Left ventricle myocardium inferior (tissue), 1 donor: Measurements from ENCODE around the gene HBA1. TPM values are rescaled to one million over a fixed set of nuclear protein-coding genes. Genes with fewer than 3 reads are reported as not detected.
"Not testable (repeated sequence)": the region's sequence is repeated elsewhere in the genome, so short reads cannot be mapped to it uniquely, and the experiment has no call there.

ENCODE experiments used
- DNase-seq: peaks from one replicate; pipeline ENCODE4 v3.0.0-alpha.2; 2020
- H3K27ac ChIP-seq: fragments of 200-600 bp; replicated peaks from 2 replicates; pipeline ENCODE4 v1.8.0; 2021
- H3K27me3 ChIP-seq: fragments of 200-600 bp; 2 replicates; pipeline ENCODE4 v1.8.0; 2021; ENCODE audit warnings: low read depth
- H3K36me3 ChIP-seq: fragments of 200-600 bp; 2 replicates; pipeline ENCODE4 v1.8.0; 2021
- H3K4me1 ChIP-seq: fragments of 200-600 bp; 2 replicates; pipeline ENCODE4 v1.8.0; 2021
- H3K4me3 ChIP-seq: fragments of 200-600 bp; 2 replicates; pipeline ENCODE4 v1.8.0; 2021; ENCODE audit warnings: mild to moderate bottlenecking, moderate library complexity
- H3K9me3 ChIP-seq: fragments of 200-600 bp; replicated peaks from 2 replicates; pipeline ENCODE4 v1.8.0; 2021
- CTCF ChIP-seq: fragments of 200-600 bp; IDR thresholded peaks from 2 replicates; pipeline ENCODE4 v1.8.0; 2021; ENCODE audit warnings: antibody characterized with exemption, mild to moderate bottlenecking, borderline replicate concordance
- intact Hi-C: fragments of 100-400 bp; cut with micrococcal nuclease; formaldehyde crosslinking; loops from one replicate; pipeline ENCODE4 v1.11.0; 2022
- total RNA-seq: library from RNA; stranded (reverse); fragmentation: NEBNext Ultra II Directional; extraction: Animal tissue kit (Norgen Biotek cat#: 25700); gene quantifications from one replicate; pipeline ENCODE4 v1.2.1, GENCODE V29; 2021
- donor health status: DM: no; HTN: yes; CAD: no; lungs with severe emphysema.

Gene HBA1
- total RNA-seq, 1 donor from 2014 or later, result 78.7 TPM

- no peaks in the 10 kb centered on the region for H3K9me3 ChIP-seq
- no peaks in the 10 kb centered on the region for H3K36me3 ChIP-seq
- H3K4me3 ChIP-seq, result no peak overlapping the region
- H3K27ac ChIP-seq, result no peak overlapping the region
- no peak for TF ChIP-seq CTCF
- no peak for DNase-seq
- peaks cover 63% of the 10 kb centered on the region for H3K27me3 ChIP-seq
- intact Hi-C loops, result no loop called here
- no peaks in the 10 kb centered on the region for H3K4me1 ChIP-seq
Observed at GRCh38 chr16:146646-147045, 29.8 kb upstream of the HBA1 start.

GRCh38 chr16:149024-149660 is 27.3 kb upstream of the HBA1 start:
- Histone ChIP-seq H3K9me3 (no peaks in the 10 kb centered on the region), H3K27ac (no peak overlapping the region), H3K4me1 (peaks cover under 1% of the 10 kb centered on the region), H3K4me3 (no peak overlapping the region), H3K36me3 (no peaks in the 10 kb centered on the region), H3K27me3 (peaks cover 51% of the 10 kb centered on the region)
- TF ChIP-seq CTCF, result no peak
- DNase-seq, result no peak
- intact Hi-C loops, result no loop called here

GRCh38 chr16:152141-153128 is 24.0 kb upstream of the HBA1 start, which contains the start of gene HBZ:
Gene HBZ, plus strand, starts transcription at chr16:152644. Its CDS starts 266 bp downstream, at chr16:152910.
- no peaks in the 10 kb centered on the region for H3K9me3 ChIP-seq
- intact Hi-C loops, result no loop called here
- H3K27ac ChIP-seq, result no peak within 1 kb of the TSS
- H3K4me1 ChIP-seq, result peaks cover 10% of the 10 kb centered on the region
- no peak within 1 kb of the TSS for H3K4me3 ChIP-seq
- DNase-seq, result no peak
- H3K36me3 ChIP-seq, result no peaks in the 10 kb centered on the region
- TF ChIP-seq CTCF, result no peak
- peaks cover 58% of the 10 kb centered on the region for H3K27me3 ChIP-seq

- H3K36me3 ChIP-seq, intact Hi-C loops, DNase-seq, H3K27ac ChIP-seq, H3K9me3 ChIP-seq, H3K4me3 ChIP-seq: not testable (repeated sequence)
- Histone ChIP-seq H3K27me3 (peaks cover 60% of the 10 kb centered on the region), H3K4me1 (peaks cover 10% of the 10 kb centered on the region)
Observed at GRCh38 chr16:153129-153521, 23.4 kb upstream of the HBA1 start.

- DNase-seq, H3K36me3 ChIP-seq, H3K9me3 ChIP-seq, H3K4me3 ChIP-seq, H3K27ac ChIP-seq, intact Hi-C loops: not testable (repeated sequence)
- Histone ChIP-seq H3K4me1 (peaks cover 10% of the 10 kb centered on the region), H3K27me3 (peaks cover 60% of the 10 kb centered on the region)
Observed at GRCh38 chr16:153550-154216, 22.8 kb upstream of the HBA1 start.

GRCh38 chr16:154217-155030 is 22.1 kb upstream of the HBA1 start:
- intact Hi-C loops, result no loop called here
- Histone ChIP-seq H3K27me3 (peaks cover 64% of the 10 kb centered on the region), H3K27ac (no peak overlapping the region), H3K4me1 (peaks cover 10% of the 10 kb centered on the region), H3K36me3 (no peaks in the 10 kb centered on the region), H3K9me3 (no peaks in the 10 kb centered on the region), H3K4me3 (peak overlapping the region; percentile 65)
- no peak for DNase-seq
- no peak for TF ChIP-seq CTCF
